Left colon (tissue), 2 donors: ENCODE results near the gene EPAS1. TPM values are rescaled to one million over a fixed set of nuclear protein-coding genes. Genes with fewer than 3 reads are reported as not detected.

Experiments
- ATAC-seq: fragments of 200-7000 bp; cut with Tn5 transposase; one replicate; pipeline ENCODE4 v1.9.1; 2020; ENCODE audit warnings: mild to moderate bottlenecking, moderate library complexity
- DNase-seq, 2 donors: peaks; one replicate each; pipeline ENCODE4 v3.0.0-alpha.2; 2020
- intact Hi-C, 2 donors: fragments of 100-400 bp; cut with DNase I in 1 of 2; cut with micrococcal nuclease in 1 of 2; formaldehyde crosslinking; loops; one replicate each; pipeline versions ENCODE4 v1.11.2 to v1.14.0; 2022; cut with DNase I, micrococcal nuclease
- total RNA-seq, 2 donors: library from RNA; stranded (reverse); fragmentation: NEBNext Ultra II Directional; extraction: Animal tissue kit (Norgen Biotek cat#: 25700); gene quantifications; one replicate each; pipeline ENCODE4 v1.2.1, GENCODE V29; 2021
- donor health status: DM: no; HTN: no; CAD: no.
- donor health status: DM: yes; HTN: yes; CAD: no.

The EPAS1 gene
- total RNA-seq, 2 donors from 2014 or later: 155 to 226 TPM

GRCh38 chr2:46269544-46270273 is 27.5 kb upstream of the EPAS1 start:
- ATAC-seq (no peak), DNase-seq (no peak)
- intact Hi-C loops: no loop called here

GRCh38 chr2:46270384-46270783 is 26.8 kb upstream of the EPAS1 start:
- ATAC-seq: no peak
- intact Hi-C loops: no loop called here
- DNase-seq: no peak

- no peak for ATAC-seq
- no peak for DNase-seq
- intact Hi-C loops: no loop called here
These were observed 23.9 kb upstream of the EPAS1 start for GRCh38 chr2:46273225-46273863.

GRCh38 chr2:46273919-46274318 is 23.3 kb upstream of the EPAS1 start:
- DNase-seq (no peak), ATAC-seq (peak; percentile 35)
- intact Hi-C loops: no loop called here

- ATAC-seq (peak; percentile 42), DNase-seq (no peak)
- intact Hi-C loops: no loop called here
These were observed 22.6 kb upstream of the EPAS1 start for GRCh38 chr2:46274586-46274985.

GRCh38 chr2:46275995-46276394 is 21.2 kb upstream of the EPAS1 start:
- intact Hi-C loops: no loop called here
- no peak for ATAC-seq
- peak; percentile 35 to 38 for DNase-seq

- intact Hi-C loops: no loop called here
- no peak for ATAC-seq
- DNase-seq: no peak
These were observed 20.6 kb upstream of the EPAS1 start for GRCh38 chr2:46276642-46277041.

GRCh38 chr2:46277431-46278190 is 19.6 kb upstream of the EPAS1 start:
- DNase-seq (no peak), ATAC-seq (peak; percentile 73)
- intact Hi-C loops: no loop called here

GRCh38 chr2:46278952-46279351 is 18.3 kb upstream of the EPAS1 start:
- intact Hi-C loops: no loop called here
- no peak for DNase-seq
- no peak for ATAC-seq

- no peak for DNase-seq
- no peak for ATAC-seq
- intact Hi-C loops: no loop called here
These were observed 15.3 kb upstream of the EPAS1 start for GRCh38 chr2:46281939-46282338.

GRCh38 chr2:46283693-46284092 is 13.5 kb upstream of the EPAS1 start:
- no peak for DNase-seq
- intact Hi-C loops: no loop called here
- no peak for ATAC-seq

- no peak for ATAC-seq
- intact Hi-C loops: no loop called here
- DNase-seq: no peak
These were observed 12.9 kb upstream of the EPAS1 start for GRCh38 chr2:46284260-46284659.

GRCh38 chr2:46284796-46285195 is 12.4 kb upstream of the EPAS1 start:
- intact Hi-C loops: no loop called here
- no peak for ATAC-seq
- no peak for DNase-seq

- DNase-seq (no peak), ATAC-seq (peak; percentile 68)
- intact Hi-C loops: no loop called here
These were observed 10.5 kb upstream of the EPAS1 start for GRCh38 chr2:46286715-46287114.

GRCh38 chr2:46290078-46290477 is 7.1 kb upstream of the EPAS1 start:
- ATAC-seq (no peak), DNase-seq (no peak)
- intact Hi-C loops: no loop called here

- intact Hi-C loops: no loop called here
- ATAC-seq: no peak
- DNase-seq: no peak
These were observed 3.7 kb upstream of the EPAS1 start for GRCh38 chr2:46293466-46293865.

GRCh38 chr2:46294176-46294836 is 2.9 kb upstream of the EPAS1 start:
- intact Hi-C loops: no loop called here
- ATAC-seq (no peak), DNase-seq (peak in 1 of 2 donors; percentile 63)

- DNase-seq (peak; percentile 56 to 63), ATAC-seq (peak; percentile 7)
- intact Hi-C loops: no loop called here
These were observed 879 bp upstream of the EPAS1 start for GRCh38 chr2:46296216-46296839.
